ENCODE data around the gene MMP21. TPM values are rescaled to one million over a fixed set of nuclear protein-coding genes. Genes with fewer than 3 reads are reported as not detected.

Gene MMP21
- total and polyA plus RNA-seq, 3 experiments from 2014 or later, result 0.11 TPM; not detected in 2

- Mint-ChIP-seq H3K4me3 (no peak overlapping the region), H3K4me1 (peaks cover 0 to 4% (median 0%) of the 10 kb centered on the region in 3 donors), H3K36me3 (peaks cover 35 to 92% (median 51%) of the 10 kb centered on the region in 3 donors), H3K27ac (no peak overlapping the region), H3K27me3 (no peaks in the 10 kb centered on the region), H3K9me3 (no peaks in the 10 kb centered on the region)
- H3K9me3 ChIP-seq (ENCODE audit: low read length), result no peaks in the 10 kb centered on the region
- no peak overlapping the region for H3K4me3 ChIP-seq (ENCODE audit: low read length)
- no peaks in the 10 kb centered on the region for H3K27me3 ChIP-seq (ENCODE audit: insufficient read depth, low read length, poor library complexity, severe bottlenecking)
- ChIA-PET POLR2A (no interaction called here), CTCF (no interaction called here)
- DNase-seq, result no peak
- H3K36me3 ChIP-seq (ENCODE audit: insufficient read depth, low read length), result peaks cover 62% of the 10 kb centered on the region
- no peaks in the 10 kb centered on the region for H3K4me1 ChIP-seq (ENCODE audit: insufficient read depth, low read length)
- no peak overlapping the region for H3K27ac ChIP-seq (ENCODE audit: low read depth, low read length)
Measured at GRCh38 chr10:125742465-125742864, 33.2 kb downstream of the MMP21 start.

DNA sequence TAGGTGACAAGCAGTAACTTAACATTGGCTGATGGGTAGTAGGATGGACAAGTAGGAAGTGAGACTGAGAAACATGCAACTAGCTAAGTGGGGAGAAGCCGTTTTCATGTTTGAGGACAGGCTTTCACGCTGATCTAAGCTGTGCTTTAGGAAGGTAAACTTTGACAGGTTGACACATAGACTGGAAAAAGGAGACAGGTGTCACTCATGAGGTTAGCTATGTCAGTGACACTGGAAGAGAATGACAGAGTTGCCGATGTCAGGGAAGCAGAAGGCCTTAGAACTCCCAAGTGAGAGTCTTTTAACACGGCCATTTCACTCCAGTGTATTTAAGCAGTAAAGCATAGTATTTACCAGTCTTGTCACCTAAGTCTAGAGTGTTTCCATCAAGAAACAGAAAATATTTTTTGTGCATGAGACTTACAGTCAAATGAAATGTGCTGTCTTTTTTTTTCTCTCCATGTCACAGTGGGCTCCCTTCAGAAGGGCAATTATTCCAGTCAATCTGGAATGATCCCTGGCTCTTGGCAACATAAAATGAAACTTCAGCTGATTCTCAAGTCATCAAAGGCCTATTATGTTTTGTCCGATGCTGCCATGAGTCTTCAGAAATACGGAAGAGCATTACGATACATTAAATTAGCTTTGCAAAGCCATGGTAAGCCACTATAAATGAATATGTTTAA is 35.5 kb downstream of the MMP21 start:
- ChIA-PET CTCF (interaction anchor here (1.7 kb wide), 1 partner anchor 25 kb away, joined by 3 read pairs; no protein-coding TSS in a partner anchor), POLR2A (no interaction called here)
- no peaks in the 10 kb centered on the region for H3K27me3 ChIP-seq (ENCODE audit: insufficient read depth, low read length, poor library complexity, severe bottlenecking)
- DNase-seq, result no peak
- no peaks in the 10 kb centered on the region for H3K4me1 Mint-ChIP-seq
- no peaks in the 10 kb centered on the region for H3K9me3 ChIP-seq (ENCODE audit: low read length)
- no peak overlapping the region for H3K4me3 Mint-ChIP-seq
- H3K4me3 ChIP-seq (ENCODE audit: low read length), result no peak overlapping the region
- H3K4me1 ChIP-seq (ENCODE audit: insufficient read depth, low read length), result no peaks in the 10 kb centered on the region
- H3K36me3 Mint-ChIP-seq, result peaks cover 33 to 94% (median 48%) of the 10 kb centered on the region in 3 donors
- peak overlapping the region in 2 of 8 donors; percentile 8 to 13 for H3K27ac Mint-ChIP-seq
- H3K9me3 Mint-ChIP-seq, result no peaks in the 10 kb centered on the region
- peaks cover 58% of the 10 kb centered on the region for H3K36me3 ChIP-seq (ENCODE audit: insufficient read depth, low read length)
- no peaks in the 10 kb centered on the region for H3K27me3 Mint-ChIP-seq
- H3K27ac ChIP-seq (ENCODE audit: low read depth, low read length), result no peak overlapping the region

DNA sequence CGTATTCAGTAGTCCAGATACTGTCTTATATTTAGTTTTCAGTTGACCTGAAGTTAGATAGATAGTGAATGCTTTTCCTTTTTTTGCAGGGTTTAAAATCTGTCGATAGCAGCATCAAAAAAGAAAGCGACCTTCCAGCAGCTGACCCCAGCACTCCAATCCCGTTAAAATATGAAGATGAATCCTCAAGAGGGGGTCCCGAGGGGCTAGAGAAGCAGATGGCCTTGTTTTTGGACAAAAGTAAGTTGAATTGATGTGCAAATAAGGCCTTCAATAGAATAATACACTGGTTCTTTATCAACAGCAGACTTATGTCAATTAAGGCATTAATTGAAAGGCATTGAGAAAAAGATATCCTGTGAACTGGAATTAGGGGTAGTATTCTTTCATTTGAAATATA is 37.4 kb downstream of the MMP21 start:
- Histone ChIP-seq H3K4me3 (ENCODE audit: low read length) (no peak overlapping the region), H3K9me3 (ENCODE audit: low read length) (no peaks in the 10 kb centered on the region), H3K27ac (ENCODE audit: low read depth, low read length) (no peak overlapping the region), H3K4me1 (ENCODE audit: insufficient read depth, low read length) (no peaks in the 10 kb centered on the region), H3K36me3 (ENCODE audit: insufficient read depth, low read length) (peaks cover 62% of the 10 kb centered on the region), H3K27me3 (ENCODE audit: insufficient read depth, low read length, poor library complexity, severe bottlenecking) (no peaks in the 10 kb centered on the region)
- Mint-ChIP-seq H3K27me3 (no peaks in the 10 kb centered on the region), H3K4me3 (peak overlapping the region in 1 of 7 donors; percentile 23), H3K9me3 (no peaks in the 10 kb centered on the region), H3K4me1 (peaks cover 0 to 1% (median 0%) of the 10 kb centered on the region in 3 donors), H3K36me3 (peaks cover 16 to 94% (median 38%) of the 10 kb centered on the region in 3 donors), H3K27ac (peak overlapping the region in 2 of 8 donors; percentile 29 to 32)
- ChIA-PET POLR2A (no interaction called here), CTCF (no interaction called here)
- DNase-seq, result no peak

DNA sequence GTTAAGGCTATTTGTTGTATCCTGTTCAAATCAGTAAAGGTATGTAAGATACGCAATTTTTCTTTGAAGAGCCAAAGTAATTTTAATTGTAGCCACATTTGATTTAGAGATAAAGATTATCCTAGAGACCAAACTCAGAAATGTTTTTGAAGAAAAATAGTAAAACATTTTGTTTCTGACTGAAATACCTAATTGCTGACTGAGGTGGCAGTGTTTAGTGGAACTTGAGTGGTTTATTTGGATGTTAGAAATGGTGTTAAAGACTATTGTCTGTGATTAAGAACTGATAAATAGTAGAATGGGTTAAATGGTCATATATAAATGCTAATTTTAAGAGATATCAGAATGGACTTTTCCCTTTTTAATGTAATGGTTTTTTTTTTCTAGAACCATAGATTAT is 40.8 kb downstream of the MMP21 start:
- Mint-ChIP-seq H3K36me3 (peaks cover 16 to 97% (median 30%) of the 10 kb centered on the region in 3 donors), H3K4me1 (peaks cover 10 to 12% (median 11%) of the 10 kb centered on the region in 3 donors), H3K27me3 (no peaks in the 10 kb centered on the region), H3K9me3 (no peaks in the 10 kb centered on the region), H3K4me3 (no peak overlapping the region), H3K27ac (no peak overlapping the region)
- DNase-seq, result no peak
- no peak overlapping the region for H3K4me3 ChIP-seq (ENCODE audit: low read length)
- POLR2A ChIA-PET, result no interaction called here
- CTCF ChIA-PET, result no interaction called here
- peaks cover 72% of the 10 kb centered on the region for H3K36me3 ChIP-seq (ENCODE audit: insufficient read depth, low read length)
- no peaks in the 10 kb centered on the region for H3K27me3 ChIP-seq (ENCODE audit: insufficient read depth, low read length, poor library complexity, severe bottlenecking)
- no peak overlapping the region for H3K27ac ChIP-seq (ENCODE audit: low read depth, low read length)
- H3K4me1 ChIP-seq (ENCODE audit: insufficient read depth, low read length), result no peaks in the 10 kb centered on the region
- no peaks in the 10 kb centered on the region for H3K9me3 ChIP-seq (ENCODE audit: low read length)

GRCh38 chr10:125734148-125734547 is 41.5 kb downstream of the MMP21 start:
- H3K36me3 Mint-ChIP-seq, result peaks cover 16 to 97% (median 25%) of the 10 kb centered on the region in 3 donors
- H3K9me3 Mint-ChIP-seq, result no peaks in the 10 kb centered on the region
- Histone ChIP-seq H3K4me1 (ENCODE audit: insufficient read depth, low read length) (no peaks in the 10 kb centered on the region), H3K27me3 (ENCODE audit: insufficient read depth, low read length, poor library complexity, severe bottlenecking) (no peaks in the 10 kb centered on the region), H3K27ac (ENCODE audit: low read depth, low read length) (no peak overlapping the region), H3K9me3 (ENCODE audit: low read length) (no peaks in the 10 kb centered on the region), H3K36me3 (ENCODE audit: insufficient read depth, low read length) (peaks cover 72% of the 10 kb centered on the region), H3K4me3 (ENCODE audit: low read length) (no peak overlapping the region)
- H3K27ac Mint-ChIP-seq, result peak overlapping the region in 1 of 8 donors; percentile 81
- no peaks in the 10 kb centered on the region for H3K27me3 Mint-ChIP-seq
- DNase-seq, result no peak
- POLR2A ChIA-PET, result no interaction called here
- H3K4me3 Mint-ChIP-seq, result no peak overlapping the region
- peaks cover 10 to 12% (median 11%) of the 10 kb centered on the region in 3 donors for H3K4me1 Mint-ChIP-seq
- CTCF ChIA-PET, result no interaction called here

DNA sequence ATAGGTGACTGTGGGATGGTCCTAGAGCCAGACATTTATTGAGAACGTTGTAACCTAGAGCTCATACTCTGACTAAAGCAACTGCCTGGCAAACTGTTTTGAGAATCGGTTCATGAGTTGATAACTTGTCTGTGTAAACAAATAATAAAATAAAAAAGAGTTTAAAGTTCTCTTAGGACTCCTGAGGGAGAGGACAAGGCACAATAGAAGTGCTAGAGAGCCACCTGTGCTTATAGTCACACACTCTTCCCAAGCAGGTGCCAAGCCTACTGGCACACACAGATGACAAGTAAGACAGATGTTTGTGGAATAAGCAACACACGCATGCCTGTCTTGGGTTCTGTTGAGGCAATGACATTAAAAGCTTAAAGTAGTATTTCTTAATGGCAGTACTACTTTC is 48.2 kb downstream of the MMP21 start:
- Mint-ChIP-seq H3K9me3 (no peaks in the 10 kb centered on the region), H3K36me3 (peaks cover 8 to 91% (median 30%) of the 10 kb centered on the region in 3 donors), H3K27me3 (no peaks in the 10 kb centered on the region), H3K4me3 (no peak overlapping the region), H3K27ac (no peak overlapping the region), H3K4me1 (peaks cover 13 to 23% (median 16%) of the 10 kb centered on the region in 3 donors)
- H3K4me1 ChIP-seq (ENCODE audit: insufficient read depth, low read length), result no peaks in the 10 kb centered on the region
- DNase-seq, result no peak
- ChIA-PET POLR2A (no interaction called here), CTCF (no interaction called here)
- H3K36me3 ChIP-seq (ENCODE audit: insufficient read depth, low read length), result peaks cover 80% of the 10 kb centered on the region
- no peaks in the 10 kb centered on the region for H3K27me3 ChIP-seq (ENCODE audit: insufficient read depth, low read length, poor library complexity, severe bottlenecking)
- no peaks in the 10 kb centered on the region for H3K9me3 ChIP-seq (ENCODE audit: low read length)
- no peak overlapping the region for H3K27ac ChIP-seq (ENCODE audit: low read depth, low read length)
- no peak overlapping the region for H3K4me3 ChIP-seq (ENCODE audit: low read length)

- no peak overlapping the region for H3K27ac ChIP-seq (ENCODE audit: low read depth, low read length)
- no peaks in the 10 kb centered on the region for H3K9me3 ChIP-seq (ENCODE audit: low read length)
- H3K36me3 ChIP-seq (ENCODE audit: insufficient read depth, low read length), result peaks cover 80% of the 10 kb centered on the region
- no peak overlapping the region for H3K4me3 ChIP-seq (ENCODE audit: low read length)
- ChIA-PET CTCF (no interaction called here), POLR2A (no interaction called here)
- H3K9me3 Mint-ChIP-seq, result no peaks in the 10 kb centered on the region
- H3K4me3 Mint-ChIP-seq, result no peak overlapping the region
- DNase-seq, result no peak
- no peaks in the 10 kb centered on the region for H3K27me3 ChIP-seq (ENCODE audit: insufficient read depth, low read length, poor library complexity, severe bottlenecking)
- no peak overlapping the region for H3K27ac Mint-ChIP-seq
- no peaks in the 10 kb centered on the region for H3K27me3 Mint-ChIP-seq
- H3K4me1 ChIP-seq (ENCODE audit: insufficient read depth, low read length), result peaks cover 3% of the 10 kb centered on the region
- peaks cover 4 to 91% (median 29%) of the 10 kb centered on the region in 3 donors for H3K36me3 Mint-ChIP-seq
- peaks cover 13 to 28% (median 17%) of the 10 kb centered on the region in 3 donors for H3K4me1 Mint-ChIP-seq
Measured at GRCh38 chr10:125726914-125727313, 48.7 kb downstream of the MMP21 start.

- H3K36me3 Mint-ChIP-seq, result peaks cover 4 to 82% (median 22%) of the 10 kb centered on the region in 3 donors
- peak overlapping the region in 4 of 8 donors; percentile 3 to 39 (median 20) for H3K27ac Mint-ChIP-seq
Measured at GRCh38 chr10:125722811-125723210, 52.8 kb downstream of the MMP21 start.

More at GRCh38 chr10:125722811-125723210, 52.8 kb downstream of the MMP21 start:
- Histone ChIP-seq H3K9me3 (ENCODE audit: low read length) (no peaks in the 10 kb centered on the region), H3K36me3 (ENCODE audit: insufficient read depth, low read length) (peaks cover 50% of the 10 kb centered on the region), H3K4me3 (ENCODE audit: low read length) (no peak overlapping the region), H3K27ac (ENCODE audit: low read depth, low read length) (no peak overlapping the region), H3K4me1 (ENCODE audit: insufficient read depth, low read length) (peaks cover 22% of the 10 kb centered on the region), H3K27me3 (ENCODE audit: insufficient read depth, low read length, poor library complexity, severe bottlenecking) (no peaks in the 10 kb centered on the region)
- peak overlapping the region in 2 of 7 donors; percentile 22 to 51 for H3K4me3 Mint-ChIP-seq
- ChIA-PET POLR2A (no interaction called here), CTCF (no interaction called here)
- no peak for DNase-seq
- peaks cover 38 to 54% (median 42%) of the 10 kb centered on the region in 3 donors for H3K4me1 Mint-ChIP-seq
- H3K9me3 Mint-ChIP-seq, result no peaks in the 10 kb centered on the region
- no peaks in the 10 kb centered on the region for H3K27me3 Mint-ChIP-seq
